HG03135 (cell line): ENCODE measurements around the gene RAB1B.

ENCODE experiments used
- ATAC-seq: cut with Tn5 transposase; IDR thresholded peaks from one replicate; pipeline ENCODE4 v1.9.1; 2021; ENCODE audit warnings: mild to moderate bottlenecking, moderate library complexity; ENCODE audit not compliant: unreplicated experiment

Gene RAB1B

DNA sequence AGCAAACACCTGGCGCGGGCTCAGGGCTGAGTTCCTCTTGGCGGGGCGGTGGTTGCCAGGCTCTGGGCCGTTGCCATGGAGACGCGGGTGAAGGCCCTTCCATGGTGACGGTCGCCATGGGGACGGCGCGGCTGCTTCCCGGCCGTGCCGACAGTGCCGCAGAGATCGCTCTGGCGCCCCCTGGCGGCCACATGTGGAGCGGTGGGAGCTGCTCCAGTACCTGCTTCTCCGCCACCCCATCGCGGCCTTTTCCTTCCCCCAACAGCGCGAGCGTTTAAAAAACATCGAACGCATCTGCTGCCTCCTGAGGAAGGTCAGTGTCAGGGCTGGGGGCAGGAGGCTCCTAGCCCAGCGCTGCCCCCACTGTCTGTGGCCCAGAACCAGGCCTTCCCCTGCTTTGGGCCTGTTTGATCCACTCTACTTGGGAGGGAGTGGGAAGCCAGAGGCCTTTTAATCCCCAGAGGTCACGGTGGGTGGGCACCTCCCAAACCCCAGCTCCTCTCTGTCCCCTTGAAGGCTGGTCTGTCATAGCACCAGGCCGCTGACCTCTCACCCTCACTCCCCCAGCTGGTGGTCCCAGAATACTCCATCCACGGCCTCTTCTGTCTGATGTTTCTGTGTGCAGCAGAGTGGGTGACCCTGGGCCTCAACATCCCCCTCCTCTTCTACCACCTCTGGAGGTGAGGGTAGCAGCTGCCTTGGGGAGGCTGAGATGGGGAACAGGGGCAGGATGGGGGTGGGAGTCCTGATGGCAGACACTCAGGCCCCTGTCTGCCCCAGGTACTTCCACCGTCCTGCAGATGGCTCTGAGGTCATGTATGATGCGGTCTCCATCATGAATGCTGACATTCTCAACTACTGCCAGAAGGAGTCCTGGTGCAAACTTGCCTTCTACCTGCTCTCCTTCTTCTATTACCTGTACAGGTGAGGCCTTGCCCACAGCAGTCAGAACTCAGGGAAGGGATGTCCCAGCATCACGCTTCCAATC is 14.3 kb downstream of the RAB1B start:
- peak; percentile 84 for ATAC-seq

DNA sequence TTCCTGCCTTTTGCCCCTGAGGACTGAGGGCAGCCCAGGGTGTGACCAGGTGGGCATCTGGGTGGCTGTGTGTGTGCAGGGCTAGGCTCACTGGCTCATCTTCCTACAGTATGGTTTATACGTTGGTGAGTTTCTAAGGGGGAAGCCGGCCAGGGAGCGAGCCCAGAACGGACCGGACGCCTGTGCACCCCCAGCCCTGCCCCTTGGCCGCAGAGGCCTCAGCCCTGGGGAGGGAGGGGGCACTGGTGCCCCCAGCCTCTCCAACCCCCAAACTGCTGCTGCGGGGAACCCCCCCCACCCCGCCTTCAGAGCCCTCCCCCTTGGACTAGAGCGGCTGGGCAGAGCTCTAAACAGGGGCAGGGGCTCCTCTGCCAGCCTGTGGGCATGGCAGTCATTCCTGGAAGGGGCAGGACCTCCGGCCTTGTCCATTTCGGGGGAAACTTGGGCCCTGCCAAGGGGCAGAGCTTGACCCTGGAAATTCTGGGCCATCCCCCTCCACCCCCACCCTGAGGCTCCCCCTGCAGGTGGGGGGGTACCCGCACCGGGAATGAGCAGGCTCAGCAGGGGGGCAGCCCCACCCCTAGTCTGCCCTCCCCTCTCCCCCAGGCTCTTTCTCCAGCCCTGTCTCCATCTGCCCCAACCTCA is 15.1 kb downstream of the RAB1B start:
- no peak for ATAC-seq

GRCh38 chr11:66284526-66285078 is 16.2 kb downstream of the RAB1B start:
- no peak for ATAC-seq

- no peak for ATAC-seq
Observed at GRCh38 chr11:66285250-66285947, 17.0 kb downstream of the RAB1B start.

DNA sequence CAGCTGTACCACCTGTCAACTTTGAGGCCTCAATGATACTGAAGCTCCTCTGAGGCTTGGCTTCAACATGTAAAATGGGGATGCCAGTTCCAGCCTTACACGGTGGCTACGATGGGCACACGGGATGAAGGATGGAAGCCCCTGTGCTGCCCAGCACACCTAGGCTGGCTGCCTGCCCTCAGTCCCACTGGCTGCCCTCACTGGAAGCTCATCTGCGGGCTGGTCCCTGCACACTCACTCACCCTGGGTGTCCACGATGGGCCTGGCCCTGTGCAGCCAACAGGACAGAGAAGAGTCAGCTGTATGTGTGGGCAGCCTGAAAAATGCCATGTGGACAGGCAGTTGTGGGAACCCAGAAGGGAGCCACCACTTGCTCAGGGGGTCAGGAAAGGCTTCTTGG is 18.3 kb downstream of the RAB1B start:
- no peak for ATAC-seq

- ATAC-seq = no peak
Observed at GRCh38 chr11:66287211-66287888, 18.9 kb downstream of the RAB1B start.

DNA sequence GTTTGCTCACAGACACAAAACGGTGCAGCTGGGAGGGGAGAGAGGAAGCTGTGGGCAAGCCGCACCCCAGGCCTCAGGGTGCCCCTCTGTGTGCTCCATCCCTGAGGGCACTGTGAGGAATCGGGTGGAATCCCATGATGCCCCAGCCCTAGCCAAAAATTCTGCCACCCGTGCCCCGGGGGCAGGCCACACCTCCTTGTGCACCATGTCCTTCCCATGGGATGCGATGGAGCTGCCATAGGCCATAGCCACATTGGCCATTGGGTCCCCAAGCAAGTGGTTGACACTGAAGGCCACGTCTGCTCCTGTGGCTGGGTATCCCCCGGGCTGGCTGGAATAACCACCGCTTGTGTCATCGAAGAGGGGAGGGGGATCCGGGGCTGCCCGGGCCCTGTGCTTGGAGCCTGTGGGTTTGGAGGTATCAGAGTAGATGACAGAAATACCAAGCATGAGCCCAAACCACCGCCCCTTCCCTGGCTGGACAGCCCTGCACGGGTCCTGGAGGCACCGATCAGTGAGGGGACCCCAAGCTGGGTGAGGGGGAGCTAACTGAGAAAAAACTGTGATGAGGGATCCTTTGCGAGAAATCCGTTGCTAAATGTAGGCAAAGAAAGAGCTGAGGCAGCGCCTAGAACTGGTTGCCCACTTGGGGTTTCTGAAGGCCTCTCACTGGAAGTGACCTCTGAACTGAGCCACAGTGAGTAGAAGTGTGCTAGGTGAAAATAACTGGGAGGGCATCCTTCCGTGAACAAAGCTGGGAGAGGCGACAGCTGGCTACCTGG is 19.6 kb downstream of the RAB1B start:
- ATAC-seq = no peak

- ATAC-seq = peak; percentile 85
Observed at GRCh38 chr11:66288671-66289547, 20.5 kb downstream of the RAB1B start, which contains the start of gene YIF1A. Gene YIF1A (minus strand): TSS chr11:66289143. CDS start chr11:66288985, 158 bp downstream.

DNA sequence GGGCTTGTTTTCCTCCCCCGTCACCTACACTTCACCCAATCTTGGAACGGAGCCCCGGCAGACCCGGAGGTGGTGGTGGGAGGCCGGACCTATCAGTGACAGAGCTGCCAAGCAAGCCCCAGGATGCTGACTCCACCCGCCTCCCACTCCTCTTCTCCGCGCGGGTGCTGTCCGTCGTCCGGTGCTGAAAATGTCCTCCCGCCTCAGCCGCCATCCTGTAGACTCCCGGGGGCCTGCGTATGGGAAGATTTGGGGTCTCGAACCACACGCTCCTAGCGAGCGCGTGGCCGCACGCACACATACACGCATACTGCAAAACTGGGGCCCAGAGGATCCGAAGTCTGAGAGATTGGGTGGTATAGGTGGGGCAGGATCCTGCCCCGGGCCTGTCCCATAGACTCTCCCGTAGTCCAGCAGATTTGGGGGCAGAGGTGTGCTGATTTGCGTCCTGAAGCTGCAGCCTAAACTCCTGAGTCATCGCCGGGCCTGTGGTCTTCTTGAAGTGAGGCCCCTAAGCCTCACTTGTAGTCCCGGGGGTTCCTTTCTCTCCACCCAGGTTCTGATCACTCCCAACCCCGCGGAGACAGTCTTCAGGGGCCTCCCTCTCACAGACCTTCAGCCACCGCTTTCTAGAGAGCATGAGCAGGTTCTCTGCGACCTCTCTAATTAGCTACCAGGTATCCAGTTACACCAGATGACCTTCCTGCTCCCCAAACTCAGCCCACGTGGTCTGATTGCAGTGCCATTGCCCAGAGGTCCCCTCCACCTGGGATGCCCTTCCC is 21.3 kb downstream of the RAB1B start:
- peak; percentile 39 for ATAC-seq

- no peak for ATAC-seq
Observed at GRCh38 chr11:66290330-66290621, 21.8 kb downstream of the RAB1B start.

DNA sequence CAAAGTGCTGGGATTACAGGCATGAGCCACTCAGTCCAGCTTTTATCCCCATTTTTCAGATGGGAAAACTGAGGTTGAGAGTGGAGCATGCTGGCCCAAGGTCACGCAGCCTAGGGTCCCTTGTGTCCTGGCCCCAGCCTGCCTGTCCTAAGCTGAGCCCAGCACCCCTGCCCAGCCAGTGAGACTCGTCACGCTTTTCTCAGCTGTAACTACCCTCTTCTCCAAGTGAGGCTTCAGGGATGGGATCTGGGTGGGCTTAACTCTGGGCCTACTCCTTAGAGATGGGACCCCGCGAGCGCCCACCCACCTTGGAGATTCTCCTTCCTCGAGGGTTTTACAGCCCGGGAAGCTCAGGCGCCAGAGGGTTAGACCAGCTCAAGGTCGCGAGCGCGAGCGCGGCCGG is 22.9 kb downstream of the RAB1B start:
- ATAC-seq = no peak

- ATAC-seq = no peak
Observed at GRCh38 chr11:66291706-66292542, 23.5 kb downstream of the RAB1B start, which contains the start of gene TMEM151A. Gene TMEM151A (plus strand): TSS chr11:66291894. CDS start chr11:66292014, 120 bp downstream.

GRCh38 chr11:66292543-66293332 is 24.3 kb downstream of the RAB1B start:
- no peak for ATAC-seq

GRCh38 chr11:66293352-66293751 is 24.9 kb downstream of the RAB1B start:
- no peak for ATAC-seq

- ATAC-seq = no peak
Observed at GRCh38 chr11:66293777-66294625, 25.6 kb downstream of the RAB1B start.
